GM19463 (cell line): ENCODE data around the gene SP8.

ENCODE experiments used
- ATAC-seq: cut with Tn5 transposase; IDR thresholded peaks from one replicate; pipeline ENCODE4 v1.9.1; 2021; ENCODE audit warnings: mild to moderate bottlenecking, moderate library complexity; ENCODE audit not compliant: unreplicated experiment

SP8 gene

DNA sequence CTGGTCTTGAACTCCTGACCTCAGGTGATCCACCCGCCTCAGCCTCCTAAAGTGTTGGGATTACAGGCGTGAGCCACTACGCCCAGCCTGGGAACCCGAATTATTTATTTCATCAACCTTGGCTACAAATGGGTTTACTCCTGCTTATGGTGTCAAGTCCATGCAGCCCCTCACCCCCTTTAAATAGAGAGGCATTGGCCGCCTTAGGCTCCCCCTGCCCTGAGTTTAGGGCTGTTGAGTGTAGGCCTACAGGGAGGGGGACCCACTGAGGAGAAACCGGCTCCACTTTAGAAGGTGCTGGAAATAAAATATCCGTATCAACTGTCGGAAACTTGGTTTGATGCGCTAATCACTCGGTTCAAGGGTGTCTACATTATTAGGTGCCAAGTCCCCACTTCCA lies 8.7 kb upstream of the SP8 start:
- ATAC-seq: no peak

DNA sequence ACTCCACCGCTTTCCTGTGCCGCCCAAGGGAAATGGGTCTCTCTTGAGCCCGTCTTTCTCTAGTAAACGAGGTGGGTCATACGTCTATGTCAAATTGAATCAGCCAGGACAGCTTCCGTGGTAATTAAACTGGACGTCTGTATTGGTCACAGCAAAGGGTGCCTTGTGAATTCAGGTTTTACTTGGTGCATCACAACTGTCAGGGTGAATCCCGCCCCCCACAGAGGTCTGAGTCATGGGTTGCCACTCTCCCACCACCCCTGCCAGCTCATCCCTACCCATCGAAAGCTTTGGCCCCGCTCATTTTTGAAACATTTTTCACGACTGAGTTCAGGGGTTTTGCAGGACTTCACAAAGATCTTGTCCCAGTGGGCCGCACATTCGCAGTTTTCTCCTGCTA lies 8.0 kb upstream of the SP8 start:
- no peak for ATAC-seq

DNA sequence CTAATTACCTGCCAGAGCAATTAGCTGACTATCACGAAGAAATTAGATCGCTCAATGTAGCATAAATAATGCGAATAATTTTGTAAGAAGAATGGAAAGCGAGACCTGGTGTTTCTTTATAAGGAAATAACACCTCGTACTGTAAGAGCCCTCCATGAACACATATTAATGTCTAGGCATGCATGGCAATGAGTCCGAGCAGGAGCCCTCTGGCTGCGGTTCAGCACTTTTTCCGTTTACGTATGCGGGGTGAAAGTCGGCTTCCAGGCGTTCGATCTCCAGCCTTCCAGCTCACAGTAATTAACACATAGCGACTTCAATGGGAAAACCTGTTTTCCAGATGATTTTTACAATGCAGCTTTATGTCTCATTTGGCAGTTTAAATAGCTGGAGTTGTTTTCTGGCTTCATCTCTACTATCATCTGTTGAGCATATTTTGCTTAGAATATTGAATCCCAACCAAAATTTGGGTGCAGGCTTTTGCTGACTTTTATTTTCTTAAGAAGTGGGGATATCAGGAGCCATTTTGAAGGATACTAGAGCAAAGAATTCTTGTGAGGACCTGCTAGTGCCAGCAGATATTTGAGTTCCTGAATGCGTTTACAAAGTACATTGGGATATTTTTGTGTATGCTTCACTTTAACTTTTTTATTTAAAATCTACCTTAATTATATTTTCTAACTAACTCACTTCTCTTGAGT lies 7.2 kb upstream of the SP8 start:
- ATAC-seq: no peak

DNA sequence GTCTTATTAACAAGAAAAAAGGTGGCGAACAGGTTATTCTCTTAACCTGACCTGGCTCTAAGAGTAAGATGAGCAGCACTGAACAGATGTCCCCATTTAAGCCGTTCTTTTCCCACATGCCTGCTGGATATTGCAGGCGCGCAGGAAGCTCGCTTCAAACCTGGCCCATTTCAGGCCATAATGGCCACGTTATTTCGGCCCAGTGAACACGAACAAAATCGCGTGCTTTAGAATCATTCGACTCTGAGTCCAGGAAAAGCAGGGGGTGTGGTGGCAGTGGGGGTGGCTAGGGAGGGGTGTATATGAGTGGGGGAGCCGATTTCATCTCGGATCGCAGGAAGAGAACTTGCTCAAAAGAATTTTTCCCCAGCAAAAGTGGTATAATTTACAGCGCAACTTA lies 6.6 kb upstream of the SP8 start:
- ATAC-seq: no peak

DNA sequence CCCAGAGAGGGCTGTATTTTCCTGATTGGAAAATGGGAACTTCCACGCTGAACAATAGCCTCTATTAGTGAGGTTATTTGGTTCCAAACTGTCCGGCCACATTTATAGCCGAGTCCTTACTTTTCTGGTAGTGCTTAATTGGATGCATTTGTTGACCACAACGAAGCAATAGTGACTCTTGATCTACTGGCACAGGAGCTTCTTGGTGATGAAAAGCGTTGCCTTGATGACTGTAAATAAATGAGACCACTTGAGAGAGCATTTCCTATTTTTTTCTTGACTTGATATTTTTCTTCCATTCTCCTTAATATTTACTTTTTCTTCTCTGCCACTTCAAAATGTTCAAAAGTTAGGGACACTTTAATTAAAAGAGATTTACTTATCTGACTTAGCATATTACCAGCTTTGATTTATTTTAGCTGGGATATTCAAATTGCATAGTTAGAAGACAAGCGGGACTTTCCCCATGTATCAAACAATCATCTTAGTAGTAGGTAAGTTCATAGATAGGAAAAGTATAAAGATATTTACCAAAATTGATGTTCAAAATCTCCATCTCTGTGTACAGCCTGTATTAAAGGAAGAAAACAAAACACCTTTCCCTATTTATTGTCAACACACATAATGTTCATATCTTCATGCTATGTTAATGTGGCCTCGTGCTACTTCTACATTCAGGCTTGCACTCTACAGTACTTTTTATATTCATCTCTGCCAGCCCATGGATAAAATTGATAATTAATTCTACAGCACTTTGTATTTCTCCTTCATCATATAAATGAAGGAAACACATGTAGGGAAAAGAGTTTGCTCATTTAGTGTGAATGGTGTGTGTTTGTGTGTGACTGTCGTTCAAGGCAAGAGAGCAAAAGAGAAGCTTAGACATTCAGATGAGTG lies 5.1 kb upstream of the SP8 start:
- no peak for ATAC-seq

DNA sequence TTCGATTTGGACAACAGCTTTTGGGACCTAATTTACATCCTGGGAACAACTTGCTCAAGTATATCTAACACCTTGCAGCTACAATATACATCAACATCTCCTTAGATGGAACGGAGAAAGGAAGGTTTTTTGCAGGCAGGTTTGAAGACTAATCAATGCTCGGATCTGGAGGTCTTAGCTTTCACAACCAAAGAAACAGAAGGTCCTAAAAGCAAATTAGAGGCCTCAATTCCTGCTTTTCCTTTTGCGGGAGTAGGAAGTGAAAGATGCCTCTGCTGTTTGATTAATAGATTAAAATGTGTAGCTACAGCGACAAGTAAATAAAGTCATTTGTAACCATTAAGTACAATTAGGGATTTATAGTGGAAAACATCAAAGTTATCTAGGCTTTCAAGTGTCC lies 3.7 kb upstream of the SP8 start:
- no peak for ATAC-seq

DNA sequence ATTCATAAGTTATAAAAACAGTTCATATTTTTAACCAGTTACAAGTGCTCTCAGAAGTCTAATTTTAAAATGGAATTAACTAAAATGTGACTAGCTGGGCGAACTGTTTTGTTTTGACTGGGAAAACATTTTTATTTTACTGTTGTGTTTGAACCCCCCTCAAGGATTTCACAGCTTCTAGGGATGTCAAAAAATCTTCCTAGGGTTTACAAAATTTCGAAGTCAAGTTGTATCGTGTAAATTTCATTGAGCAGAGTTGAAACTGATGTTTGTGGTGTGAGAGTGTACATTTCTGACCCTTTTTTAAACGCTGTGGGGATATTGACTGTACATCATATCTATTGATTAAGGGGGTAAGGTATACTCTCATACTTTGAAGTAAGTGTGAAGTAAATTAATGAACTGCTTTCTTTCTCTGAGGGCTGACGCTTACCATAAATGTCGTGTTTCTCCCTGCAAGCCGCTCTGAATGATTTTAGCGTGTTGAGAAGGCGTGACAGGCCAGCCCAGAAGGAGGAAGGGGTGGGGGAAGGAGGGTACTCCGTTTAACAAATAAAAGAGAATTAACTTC lies 1.8 kb upstream of the SP8 start:
- ATAC-seq: no peak

DNA sequence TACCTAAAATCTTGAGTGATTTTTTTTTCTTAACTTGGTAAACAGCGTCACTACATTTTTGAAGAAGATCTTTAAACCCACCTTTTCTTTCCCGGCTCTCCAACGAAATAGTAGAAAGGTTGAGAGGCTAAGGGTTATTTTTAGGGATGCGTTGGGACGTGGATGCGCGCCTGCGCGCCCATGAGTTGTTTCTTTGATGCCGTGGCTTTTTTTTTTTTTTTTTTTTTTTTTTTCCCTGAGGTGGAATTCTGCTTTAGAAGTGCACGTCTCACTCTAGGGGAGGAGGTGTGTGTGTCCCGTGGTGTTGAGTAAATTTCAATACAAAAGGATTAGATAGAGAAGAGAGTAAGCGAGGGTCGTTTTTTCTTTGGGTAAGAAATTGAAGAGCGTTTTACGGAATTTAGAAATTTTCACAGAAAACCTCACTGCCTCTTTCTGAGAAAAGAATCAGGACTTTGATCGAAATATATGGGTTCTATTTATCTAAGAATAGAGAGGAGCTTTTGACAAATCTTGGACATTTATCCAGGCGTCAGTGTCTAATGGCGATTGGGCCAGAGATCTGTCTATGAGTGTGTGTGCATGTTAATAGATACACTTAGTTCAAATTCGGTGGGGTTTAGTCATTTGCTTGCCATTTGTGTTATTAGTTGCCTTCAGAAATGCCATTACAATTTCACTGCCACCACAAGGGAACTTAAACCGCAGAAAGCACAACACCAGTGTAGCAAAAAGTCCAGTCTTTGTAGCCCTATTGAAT lies 1.2 kb upstream of the SP8 start:
- no peak for ATAC-seq

DNA sequence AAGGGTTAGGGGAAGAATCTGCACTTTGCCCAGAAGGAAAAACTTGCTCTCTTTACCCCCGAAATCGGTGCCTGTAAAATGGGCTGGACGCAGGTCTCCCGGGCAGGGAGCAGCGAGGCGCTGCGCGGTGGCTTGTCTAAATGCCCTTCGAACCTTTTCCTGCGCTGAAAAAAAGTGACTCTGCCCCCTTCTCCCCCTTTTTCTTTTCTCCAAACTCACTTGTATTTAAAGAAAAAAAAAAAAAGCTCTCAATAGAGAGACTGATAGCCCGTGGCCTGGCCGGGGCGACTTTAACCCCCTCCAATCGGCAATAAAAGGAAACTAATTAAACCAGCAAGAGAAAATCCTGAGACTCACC lies 286 bp downstream of the SP8 start:
- no peak for ATAC-seq

DNA sequence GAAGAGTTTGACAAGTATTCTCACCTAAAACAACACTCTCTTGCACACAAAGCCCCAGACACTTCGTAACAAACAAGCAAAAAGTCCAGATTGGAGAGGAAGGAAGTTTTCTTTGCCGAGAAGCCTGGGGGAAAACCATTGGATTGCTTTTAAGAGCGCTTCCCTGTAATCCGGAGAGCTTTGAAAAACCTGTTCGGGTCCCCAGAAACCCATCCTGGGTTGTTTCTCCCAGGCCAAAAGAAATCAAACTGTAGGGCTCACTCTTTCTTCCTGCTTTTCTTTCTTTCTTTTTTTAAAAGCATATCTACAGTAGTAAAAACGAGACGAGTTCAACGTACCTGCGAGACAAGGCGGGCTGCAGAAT lies 655 bp downstream of the SP8 start:
- no peak for ATAC-seq

DNA sequence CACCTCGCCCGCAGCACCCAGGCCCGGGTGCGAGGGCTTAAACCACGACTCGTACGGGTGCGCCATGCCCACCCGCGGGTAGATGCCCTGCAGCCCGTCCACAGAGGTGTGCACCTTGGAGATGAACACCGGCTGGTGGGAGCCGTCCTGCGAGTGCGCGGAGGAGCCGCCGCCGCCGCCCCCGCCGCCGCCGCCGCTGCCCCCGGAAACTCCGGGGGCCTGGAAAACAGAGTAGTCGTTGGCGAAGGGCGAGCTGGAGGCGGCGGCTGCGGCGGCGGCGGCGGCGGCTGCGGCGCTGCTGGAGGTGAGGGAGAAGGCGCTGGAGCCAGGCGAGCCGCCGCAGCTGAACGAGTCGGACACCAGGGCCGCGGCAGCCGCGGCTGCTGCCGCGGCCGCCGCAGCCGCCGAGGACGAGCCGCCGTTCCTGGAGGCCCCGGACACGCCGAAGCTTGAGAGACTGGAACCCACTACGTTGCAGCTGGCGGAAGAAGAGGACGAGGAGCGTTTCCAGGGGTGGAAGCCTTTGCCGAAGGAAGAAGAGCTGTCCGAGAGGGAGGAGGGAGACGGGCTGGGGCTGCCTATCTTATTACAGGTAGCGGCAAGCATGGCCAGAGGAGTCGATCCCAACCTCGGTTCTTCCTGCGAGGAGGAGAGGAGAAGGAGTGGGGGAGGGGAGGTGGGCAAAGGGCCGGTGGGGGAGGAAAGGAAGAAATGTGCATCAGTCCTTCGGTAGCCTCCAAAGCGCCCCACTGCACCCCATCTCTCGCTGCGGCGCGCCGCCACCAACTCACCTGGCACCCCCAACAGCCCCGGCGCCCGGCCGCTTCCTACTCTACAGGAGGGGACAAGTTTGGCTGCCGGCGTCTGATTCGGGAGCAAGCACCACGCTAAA lies 1.3 kb downstream of the SP8 start:
- peak; percentile 16 for ATAC-seq

DNA sequence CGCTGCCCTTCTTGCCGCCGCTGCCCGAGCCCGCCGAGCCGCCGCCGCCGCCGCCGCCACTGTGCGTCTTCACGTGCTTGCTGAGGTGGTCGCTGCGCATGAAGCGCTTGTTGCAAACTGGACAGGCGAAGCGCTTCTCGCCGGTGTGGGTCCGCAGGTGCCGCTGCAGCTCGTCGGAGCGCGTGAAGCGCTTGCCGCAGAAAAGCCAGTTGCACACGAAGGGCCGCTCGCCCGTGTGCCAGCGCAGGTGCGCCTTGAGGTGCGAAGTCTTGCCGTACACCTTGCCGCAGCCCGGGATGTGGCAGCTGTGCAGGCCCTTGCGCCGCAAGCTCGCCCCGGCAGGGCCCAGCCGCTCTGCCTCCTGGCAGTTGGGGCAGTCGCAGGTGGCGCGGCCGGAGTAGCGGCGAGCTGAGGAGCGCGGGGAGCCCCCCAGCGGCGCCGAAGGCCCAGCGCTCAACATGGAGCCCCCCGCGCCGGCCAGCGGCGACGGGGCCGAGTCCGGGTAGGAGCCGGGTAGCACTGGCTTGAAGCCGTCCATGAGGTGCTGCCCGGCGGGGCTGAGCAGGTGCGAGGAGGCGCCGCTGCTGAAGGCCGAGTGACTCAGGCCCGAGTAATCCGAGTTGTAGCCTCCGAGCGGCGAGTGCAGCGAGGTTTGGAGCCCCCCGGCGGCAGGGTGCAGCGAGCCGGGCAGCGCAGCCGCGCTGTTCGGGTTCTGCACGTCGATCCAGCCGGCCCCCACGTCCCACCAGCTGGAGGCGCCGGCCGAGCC lies 2.1 kb downstream of the SP8 start:
- peak; percentile 34 for ATAC-seq

DNA sequence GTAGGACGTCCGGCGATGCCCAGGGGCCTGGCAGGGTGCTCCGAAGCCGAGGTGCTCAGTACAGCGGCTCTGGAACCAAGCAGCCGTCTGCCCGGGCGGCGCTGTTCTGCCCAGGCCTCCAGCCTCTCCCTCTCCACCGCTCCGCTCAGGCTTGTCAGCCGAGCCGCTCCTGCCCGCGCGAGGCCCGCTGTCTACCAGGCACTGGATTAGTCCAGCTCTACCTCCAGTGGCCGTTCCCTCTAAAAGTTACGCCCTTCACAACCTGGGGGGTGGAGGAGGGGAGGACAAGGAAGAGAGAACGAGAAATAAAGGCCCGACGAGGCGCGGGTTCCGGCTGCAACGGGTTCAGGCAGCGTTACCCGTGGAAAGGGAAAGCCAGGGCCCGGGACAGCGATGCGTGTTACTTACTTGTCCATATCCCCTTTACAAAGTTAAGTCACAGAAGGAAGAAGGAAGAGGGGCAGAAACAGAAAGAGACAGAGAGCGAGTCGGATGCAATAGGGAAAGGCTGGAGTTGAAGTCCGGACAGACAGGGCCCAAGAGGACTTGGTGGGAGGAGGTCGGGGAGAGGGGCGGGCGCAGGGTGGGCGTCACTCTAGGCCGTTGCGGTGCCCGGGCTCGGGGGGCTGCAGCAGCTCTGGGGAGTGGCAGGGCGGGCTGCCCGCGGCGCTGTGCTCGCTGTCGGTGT lies 2.8 kb downstream of the SP8 start:
- ATAC-seq: peak; percentile 41

DNA sequence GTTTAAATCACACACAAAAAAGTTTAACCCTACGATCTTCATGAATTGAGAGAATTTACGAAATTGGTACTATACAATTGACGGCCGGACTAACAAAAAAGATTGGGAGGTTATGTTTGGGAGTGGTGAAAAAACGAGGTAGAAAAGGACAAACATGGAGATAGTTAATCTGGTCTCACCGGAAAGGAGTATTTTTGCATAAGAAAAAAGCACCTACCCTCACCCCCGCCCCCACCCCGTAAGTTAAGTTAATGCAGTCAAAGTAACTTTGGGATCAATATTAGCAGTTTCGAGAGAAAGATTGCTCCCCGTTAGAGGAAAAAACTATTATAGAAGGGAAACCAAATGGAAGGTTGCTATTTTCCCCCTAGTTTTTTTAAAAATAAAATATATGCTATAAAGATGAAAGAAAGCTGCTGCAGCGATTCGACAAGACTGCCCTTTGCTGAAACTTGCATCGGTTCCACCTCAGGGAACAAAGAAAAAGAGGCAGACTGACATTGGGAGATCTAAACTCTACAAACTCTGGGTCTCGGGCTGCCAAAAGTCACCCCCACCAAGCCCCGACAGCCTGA lies 3.5 kb downstream of the SP8 start:
- no peak for ATAC-seq

DNA sequence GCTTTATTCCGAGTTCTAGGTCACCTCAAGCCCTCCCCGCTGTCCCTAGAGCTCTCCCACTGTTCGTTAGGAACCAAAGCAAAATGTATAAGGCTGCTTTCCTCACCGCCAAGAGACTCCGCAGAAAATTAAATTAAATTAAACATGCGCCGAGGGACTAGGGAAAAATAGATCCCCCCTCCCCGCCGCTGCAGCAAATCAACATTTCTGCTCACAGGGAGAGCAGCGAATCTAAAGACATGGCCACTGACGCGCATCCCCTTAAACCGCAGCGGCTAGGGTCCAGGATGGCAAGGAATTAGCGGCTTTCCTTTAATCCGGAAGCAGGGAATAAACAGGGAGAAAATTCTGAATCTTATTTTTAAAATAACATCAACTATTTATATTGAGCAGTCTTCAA lies 7.6 kb downstream of the SP8 start:
- ATAC-seq: no peak

DNA sequence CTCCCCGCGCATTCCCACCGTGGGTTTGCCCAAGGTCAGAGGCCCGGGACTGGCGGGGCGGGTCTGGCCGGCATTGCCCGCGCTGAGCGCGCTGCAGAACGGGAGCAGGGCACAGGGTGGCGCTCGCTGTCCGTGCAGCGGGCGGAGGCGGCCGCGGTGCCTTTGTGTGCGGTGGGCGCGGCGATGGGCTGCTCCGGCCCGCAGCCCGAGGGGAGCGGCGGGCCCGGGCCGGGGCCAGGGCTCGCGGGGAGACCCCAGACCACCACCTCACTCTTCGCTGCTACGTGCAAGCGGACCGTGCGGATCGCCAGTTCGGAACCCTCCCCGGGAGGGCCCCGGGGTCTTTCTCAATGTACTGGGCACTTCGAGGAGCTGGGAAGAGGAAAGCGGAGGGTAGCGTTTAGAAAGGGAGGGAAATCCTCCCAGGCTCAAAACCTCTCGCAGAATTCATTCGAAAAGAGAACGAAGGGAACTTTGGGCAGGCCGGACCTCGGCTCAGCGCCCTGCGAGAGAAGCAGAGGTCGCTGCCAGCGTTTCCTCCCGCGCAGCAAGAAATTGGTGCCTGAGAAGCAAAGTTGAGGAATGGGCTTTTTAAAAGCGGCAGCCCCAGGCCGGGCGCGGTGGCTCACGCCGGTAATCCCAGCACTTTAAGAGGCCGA lies 8.5 kb downstream of the SP8 start:
- ATAC-seq: peak; percentile 92

DNA sequence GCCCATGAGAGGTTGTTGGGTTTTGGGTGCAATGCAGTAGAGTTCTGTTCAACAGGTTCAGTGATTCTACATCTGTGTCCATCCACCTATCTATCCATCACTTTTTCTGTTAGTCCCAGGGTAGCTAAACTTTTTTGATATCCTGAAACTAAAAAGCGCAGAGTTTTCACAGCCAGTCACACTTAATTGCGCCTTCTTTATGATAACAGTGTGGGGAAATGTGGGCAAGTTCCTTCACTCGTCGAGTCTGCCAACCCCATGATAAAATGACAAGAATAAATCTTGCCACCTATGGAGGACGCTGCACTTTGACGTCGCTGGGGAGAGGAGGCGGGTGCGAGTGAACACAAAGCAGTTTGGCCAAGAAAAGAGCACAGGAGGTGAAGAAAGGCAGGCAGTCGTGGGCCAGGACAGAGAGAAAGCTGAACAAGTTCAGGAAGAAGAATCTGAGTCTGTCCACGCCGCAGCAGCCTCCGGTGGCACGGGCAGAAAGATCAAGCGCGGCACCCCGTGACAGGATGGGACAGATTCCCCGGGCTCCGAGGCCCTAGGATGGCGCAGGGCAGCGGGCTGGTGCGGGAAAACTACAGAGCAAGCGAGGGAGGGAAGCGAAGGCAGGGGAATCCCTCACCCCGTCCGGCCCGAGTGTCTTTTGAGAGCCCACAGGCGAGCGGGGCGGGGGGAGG lies 9.2 kb downstream of the SP8 start:
- ATAC-seq: peak; percentile 40

DNA sequence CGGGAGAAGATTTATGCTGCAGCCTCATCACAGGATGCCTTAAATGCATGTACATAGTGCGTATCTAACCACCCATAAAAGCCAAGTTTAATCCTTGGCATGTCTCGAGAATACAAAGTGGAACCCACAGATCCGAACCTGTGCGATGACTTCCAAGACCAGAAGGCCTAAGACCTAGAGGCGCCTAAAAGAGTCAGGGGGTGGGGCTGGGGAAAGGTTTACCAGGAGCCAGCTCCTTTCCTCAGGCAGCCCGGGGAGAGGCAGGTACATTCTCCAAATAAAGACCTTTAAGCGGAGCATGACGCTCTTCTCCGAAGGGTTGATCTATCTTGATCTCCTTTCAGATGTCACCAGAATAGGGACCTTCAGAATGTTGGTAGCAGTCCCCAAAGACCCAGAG lies 9.7 kb downstream of the SP8 start:
- ATAC-seq: no peak
